Measurements from ENCODE around the gene NRTN. TPM values are rescaled to one million over a fixed set of nuclear protein-coding genes. Genes with fewer than 3 reads are reported as not detected.
"Not testable (repeated sequence)": the region's sequence is repeated elsewhere in the genome, so short reads cannot be mapped to it uniquely, and the experiment has no call there.

NRTN gene
- total and polyA plus RNA-seq, 2 experiments from 2014 or later: 4.0 to 5.5 TPM

DNA sequence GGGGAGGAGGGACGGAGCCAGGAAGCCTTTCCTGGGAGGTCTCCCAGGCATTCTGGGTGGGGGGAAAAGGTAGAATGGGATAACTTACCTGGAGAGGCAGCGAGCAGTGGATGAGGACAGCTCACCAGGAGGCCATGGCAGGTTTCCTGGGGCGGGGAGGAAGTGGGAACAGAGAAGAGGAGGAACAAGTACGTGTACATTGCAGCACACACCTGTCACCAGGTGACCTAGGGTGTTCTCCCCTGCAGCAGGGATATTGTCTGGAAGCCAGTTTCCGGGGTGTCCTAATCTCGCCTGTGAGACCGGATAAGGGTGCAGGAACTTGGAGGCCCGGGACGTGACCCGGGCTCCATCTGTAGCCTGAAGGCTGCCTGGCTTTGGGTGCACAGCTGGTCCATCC, 46.4 kb downstream of the NRTN start, which contains the start of gene FUT3 (continued):
- TF ChIP-seq, protein P1, sequence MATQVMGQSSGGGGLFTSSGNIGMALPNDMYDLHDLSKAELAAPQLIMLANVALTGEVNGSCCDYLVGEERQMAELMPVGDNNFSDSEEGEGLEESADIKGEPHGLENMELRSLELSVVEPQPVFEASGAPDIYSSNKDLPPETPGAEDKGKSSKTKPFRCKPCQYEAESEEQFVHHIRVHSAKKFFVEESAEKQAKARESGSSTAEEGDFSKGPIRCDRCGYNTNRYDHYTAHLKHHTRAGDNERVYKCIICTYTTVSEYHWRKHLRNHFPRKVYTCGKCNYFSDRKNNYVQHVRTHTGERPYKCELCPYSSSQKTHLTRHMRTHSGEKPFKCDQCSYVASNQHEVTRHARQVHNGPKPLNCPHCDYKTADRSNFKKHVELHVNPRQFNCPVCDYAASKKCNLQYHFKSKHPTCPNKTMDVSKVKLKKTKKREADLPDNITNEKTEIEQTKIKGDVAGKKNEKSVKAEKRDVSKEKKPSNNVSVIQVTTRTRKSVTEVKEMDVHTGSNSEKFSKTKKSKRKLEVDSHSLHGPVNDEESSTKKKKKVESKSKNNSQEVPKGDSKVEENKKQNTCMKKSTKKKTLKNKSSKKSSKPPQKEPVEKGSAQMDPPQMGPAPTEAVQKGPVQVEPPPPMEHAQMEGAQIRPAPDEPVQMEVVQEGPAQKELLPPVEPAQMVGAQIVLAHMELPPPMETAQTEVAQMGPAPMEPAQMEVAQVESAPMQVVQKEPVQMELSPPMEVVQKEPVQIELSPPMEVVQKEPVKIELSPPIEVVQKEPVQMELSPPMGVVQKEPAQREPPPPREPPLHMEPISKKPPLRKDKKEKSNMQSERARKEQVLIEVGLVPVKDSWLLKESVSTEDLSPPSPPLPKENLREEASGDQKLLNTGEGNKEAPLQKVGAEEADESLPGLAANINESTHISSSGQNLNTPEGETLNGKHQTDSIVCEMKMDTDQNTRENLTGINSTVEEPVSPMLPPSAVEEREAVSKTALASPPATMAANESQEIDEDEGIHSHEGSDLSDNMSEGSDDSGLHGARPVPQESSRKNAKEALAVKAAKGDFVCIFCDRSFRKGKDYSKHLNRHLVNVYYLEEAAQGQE (IDR thresholded peaks at IDR 0.05; ENCODE audit: unreplicated experiment): no peak
- TF ChIP-seq JUNB (IDR thresholded peaks at IDR 0.05; ENCODE audit: unreplicated experiment) (no peak), ZNF114 (CRISPR knock-in tag; IDR thresholded peaks at IDR 0.05) (no peak), EZH2phosphoT487 (IDR thresholded peaks at IDR 0.05; ENCODE audit: unreplicated experiment) (no peak), POLR2AphosphoS5 (IDR thresholded peaks at IDR 0.05; ENCODE audit: low read depth) (no peak)

DNA sequence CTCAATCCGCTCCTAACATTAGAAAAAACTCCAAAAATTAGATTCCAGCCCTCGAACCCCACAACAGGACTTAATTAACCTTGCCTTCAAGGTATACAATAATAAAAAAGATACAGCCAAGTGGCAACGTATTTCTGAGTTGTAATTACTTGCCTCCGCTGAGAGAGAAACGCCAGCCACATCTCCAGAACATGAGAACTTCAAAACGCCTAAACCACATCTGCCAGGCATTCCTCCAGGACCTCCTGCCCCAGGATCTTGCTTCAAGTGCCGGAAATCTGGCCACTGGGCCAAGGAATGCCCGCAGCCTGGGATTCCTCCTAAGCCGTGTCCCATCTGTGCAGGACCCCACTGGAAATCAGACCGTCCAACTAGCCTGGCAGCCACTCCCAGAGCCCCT, 49.3 kb downstream of the NRTN start:
- H3F3A ChIP-seq (replicated peaks; ENCODE audit: low read depth); H3K9me2 ChIP-seq (ENCODE audit: insufficient read depth); H3K4me2 ChIP-seq; H3K27me3 Mint-ChIP-seq (ENCODE audit: insufficient read depth, low read depth, poor library complexity); H3K4me1 Mint-ChIP-seq; ATAC-seq; H3K36me3 ChIP-seq (ENCODE audit: insufficient read depth); H3K4me3 Mint-ChIP-seq; H2AFZ ChIP-seq; H3K79me2 ChIP-seq (replicated peaks; ENCODE audit: insufficient read depth); H3K27me3 ChIP-seq (ENCODE audit: insufficient read depth); H3K27ac Mint-ChIP-seq; H3K27ac ChIP-seq (ENCODE audit: low read depth); H3K4me1 ChIP-seq (ENCODE audit: insufficient read depth); H3K9me3 Mint-ChIP-seq; H4K20me1 ChIP-seq (replicated peaks; ENCODE audit: insufficient read depth); DNase-seq (ENCODE audit: low spot score); H3K4me3 ChIP-seq; H3K36me3 Mint-ChIP-seq (ENCODE audit: low read depth): not testable (repeated sequence)

DNA sequence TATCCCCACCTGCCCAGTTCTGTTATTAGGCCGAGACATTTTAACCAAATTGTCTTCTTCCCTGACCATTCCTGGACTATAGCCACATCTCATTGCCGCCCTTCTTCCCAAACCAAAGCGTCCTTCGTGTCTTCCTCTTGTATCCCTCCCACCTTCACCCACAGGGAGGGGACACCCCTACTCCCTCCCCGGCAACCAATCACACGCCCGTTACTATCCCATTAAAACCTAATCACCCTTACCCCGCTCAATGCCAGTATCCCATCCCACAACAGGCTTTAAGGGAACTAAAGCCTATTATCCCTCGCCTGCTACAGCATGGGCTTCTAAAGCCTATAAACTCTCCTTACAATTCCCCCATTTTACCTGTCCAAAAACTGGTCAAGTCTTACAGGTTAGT, 50.3 kb downstream of the NRTN start:
- not testable (repeated sequence) for H3K27ac ChIP-seq (ENCODE audit: low read depth); H3K27me3 ChIP-seq (ENCODE audit: insufficient read depth); H3K4me2 ChIP-seq; H3K79me2 ChIP-seq (replicated peaks; ENCODE audit: insufficient read depth); H3F3A ChIP-seq (replicated peaks; ENCODE audit: low read depth); H3K9me3 Mint-ChIP-seq; ATAC-seq; H3K4me3 Mint-ChIP-seq; H3K27me3 Mint-ChIP-seq (ENCODE audit: insufficient read depth, low read depth, poor library complexity); DNase-seq (ENCODE audit: low spot score); H3K4me1 ChIP-seq (ENCODE audit: insufficient read depth); H2AFZ ChIP-seq; H3K36me3 ChIP-seq (ENCODE audit: insufficient read depth); H4K20me1 ChIP-seq (replicated peaks; ENCODE audit: insufficient read depth); H3K4me1 Mint-ChIP-seq; H3K4me3 ChIP-seq; H3K27ac Mint-ChIP-seq; H3K9me2 ChIP-seq (ENCODE audit: insufficient read depth); H3K36me3 Mint-ChIP-seq (ENCODE audit: low read depth)
